HepG2 (cell line): Measurements from ENCODE around the gene ARFGEF3. TPM values are rescaled to one million over a fixed set of nuclear protein-coding genes. Genes with fewer than 3 reads are reported as not detected.

Experiments used
- ARNT ChIP-seq: fragments of 450-650 bp; IDR thresholded peaks from 2 replicates; pipeline ENCODE4 v1.6.1; 2017
- ATF7-NPFF ChIP-seq: sonication (generic); formaldehyde crosslinking; IDR thresholded peaks from 2 replicates; pipeline ENCODE4 v1.8.1; 2023; ENCODE audit warnings: mild to moderate bottlenecking, low read depth, missing genetic modification reagents, moderate library complexity
- ISX ChIP-seq: sonication (generic); formaldehyde crosslinking; conservative IDR thresholded peaks from 2 replicates; pipeline ENCODE4 v1.5.0; 2020; ENCODE audit warnings: missing genetic modification reagents
- MIXL1 ChIP-seq: IDR thresholded peaks from 2 replicates; pipeline ENCODE4 v1.6.1; 2016
- MYNN ChIP-seq: sonication (generic); formaldehyde crosslinking; IDR thresholded peaks from 2 replicates; pipeline ENCODE4 v1.4.0; 2020; ENCODE audit warnings: mild to moderate bottlenecking, low read depth, missing genetic modification reagents
- NCOA2 ChIP-seq: sonication (generic); formaldehyde crosslinking; IDR thresholded peaks from 2 replicates; pipeline ENCODE4 v1.8.0; 2022; ENCODE audit warnings: inconsistent platforms
- NFIC ChIP-seq: IDR thresholded peaks from 2 replicates; pipeline ENCODE4 v1.6.1; 2012; ENCODE audit warnings: mild to moderate bottlenecking, low read length, inconsistent platforms
- POGZ ChIP-seq: sonication (generic); formaldehyde crosslinking; IDR thresholded peaks from 2 replicates; pipeline ENCODE4 v1.4.0; 2020; ENCODE audit warnings: mild to moderate bottlenecking, missing genetic modification reagents
- SOX5 ChIP-seq: IDR thresholded peaks from 2 replicates; pipeline ENCODE4 v1.6.1; 2016; ENCODE audit warnings: borderline replicate concordance
- STAT5B ChIP-seq: sonication (generic); formaldehyde crosslinking; IDR thresholded peaks from 2 replicates; pipeline ENCODE4 v1.4.0; 2020; ENCODE audit warnings: missing genetic modification reagents
- ZNF225 ChIP-seq: sonication (generic); formaldehyde crosslinking; IDR thresholded peaks from 2 replicates; pipeline ENCODE4 v1.4.0; 2020; ENCODE audit warnings: mild to moderate bottlenecking, missing genetic modification reagents
- ZNF383 ChIP-seq: sonication (generic); formaldehyde crosslinking; IDR thresholded peaks from 2 replicates; pipeline ENCODE4 v1.4.0; 2020; ENCODE audit warnings: missing genetic modification reagents, mild to moderate bottlenecking, borderline replicate concordance
- polyA plus RNA-seq, 8 experiments: library from polyadenylated mRNA; depleted of rRNA in 3 of 8; stranded (reverse) in 7 of 8; unstranded in 1 of 8; fragments of >200 nt; fragmentation: Illumina TruSeq in 4 of 8; extraction: Trizol in 4 of 8; gene quantifications; 2 replicates each; pipeline versions ENCODE4 v1.2.1 to v1.2.3, GENCODE V29; 2011 to 2016; ENCODE audit warnings: low read depth in 4 of 8, missing spikeins in 1 of 8, mixed read lengths in 1 of 8; ENCODE audit not compliant: insufficient read depth in 1 of 8
- total RNA-seq, 5 experiments: library from RNA; depleted of rRNA; stranded (reverse); fragments of >200 nt; fragmentation: Illumina TruSeq; extraction: Trizol; gene quantifications; 2 replicates each; pipeline ENCODE4 v1.2.3, GENCODE V29; 2016; ENCODE audit warnings: low read depth in 1 of 5
- TF ChIP-seq, protein P1 (sequence below): sonication (generic); formaldehyde crosslinking; IDR thresholded peaks from 2 replicates; pipeline ENCODE4 v1.4.0; 2020; ENCODE audit warnings: mild to moderate bottlenecking, missing genetic modification reagents
- TF ChIP-seq, protein P2 (sequence below), 2 experiments: sonication (generic) in 1 of 2; formaldehyde crosslinking in 1 of 2; IDR thresholded peaks; 2 replicates each; pipeline versions ENCODE4 v1.4.0 to v1.6.1; 2016 to 2020; ENCODE audit warnings: borderline replicate concordance in 1 of 2, low read depth in 1 of 2, mild to moderate bottlenecking in 1 of 2, missing genetic modification reagents in 1 of 2
- TF ChIP-seq, protein P3 (sequence below): sonication (generic); formaldehyde crosslinking; IDR thresholded peaks from 2 replicates; pipeline ENCODE4 v1.4.0; 2020; ENCODE audit warnings: missing genetic modification reagents, mild to moderate bottlenecking, borderline replicate concordance
- TF ChIP-seq, protein P4 (sequence below): sonication (generic); formaldehyde crosslinking; IDR thresholded peaks from 2 replicates; pipeline ENCODE4 v1.8.1; 2022; ENCODE audit warnings: low read depth, mild to moderate bottlenecking, missing genetic modification reagents
- TF ChIP-seq, protein P5 (sequence below): IDR thresholded peaks from 2 replicates; pipeline ENCODE4 v1.6.1; 2016

The ARFGEF3 gene
- total and polyA plus RNA-seq, 2 of the 13 experiments (the other 11 are each of a cell fraction or from before 2014, with no cell fraction given) = 0.60 to 2.6 TPM

DNA sequence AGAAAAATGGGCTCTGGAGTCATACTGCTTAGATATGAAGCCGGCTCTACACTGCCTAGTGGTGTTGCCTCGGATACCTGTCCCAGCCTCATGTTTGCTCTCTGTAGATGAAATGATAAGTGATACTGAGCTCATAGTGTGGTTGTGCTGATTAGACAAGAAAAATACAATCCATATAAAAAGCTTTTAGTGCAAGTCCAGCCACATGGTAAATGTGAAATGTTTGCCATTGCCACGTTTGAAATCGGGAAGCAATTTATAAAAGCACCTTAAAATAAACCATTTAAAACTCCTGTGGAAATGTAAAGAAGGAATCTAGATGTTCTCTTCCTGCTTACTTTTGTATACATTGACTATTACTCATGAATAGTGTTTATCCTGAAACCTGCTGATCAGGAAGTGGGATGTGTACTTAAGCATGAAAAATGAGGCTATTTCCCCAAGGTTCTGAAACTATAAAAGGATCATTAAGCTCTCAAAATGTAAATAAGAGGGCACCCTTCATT is 69.7 kb downstream of the ARFGEF3 start (continued):
- peak; percentile 57; the same call in 1 of the 2 replicates for TF ChIP-seq SOX5 (CRISPR knock-in tag)
- TF ChIP-seq, protein P1, sequence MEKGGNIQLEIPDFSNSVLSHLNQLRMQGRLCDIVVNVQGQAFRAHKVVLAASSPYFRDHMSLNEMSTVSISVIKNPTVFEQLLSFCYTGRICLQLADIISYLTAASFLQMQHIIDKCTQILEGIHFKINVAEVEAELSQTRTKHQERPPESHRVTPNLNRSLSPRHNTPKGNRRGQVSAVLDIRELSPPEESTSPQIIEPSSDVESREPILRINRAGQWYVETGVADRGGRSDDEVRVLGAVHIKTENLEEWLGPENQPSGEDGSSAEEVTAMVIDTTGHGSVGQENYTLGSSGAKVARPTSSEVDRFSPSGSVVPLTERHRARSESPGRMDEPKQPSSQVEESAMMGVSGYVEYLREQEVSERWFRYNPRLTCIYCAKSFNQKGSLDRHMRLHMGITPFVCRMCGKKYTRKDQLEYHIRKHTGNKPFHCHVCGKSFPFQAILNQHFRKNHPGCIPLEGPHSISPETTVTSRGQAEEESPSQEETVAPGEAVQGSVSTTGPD (CRISPR knock-in tag) = no peak
- no peak; the same call in 1 of the 2 replicates for TF ChIP-seq POGZ (CRISPR knock-in tag)
- TF ChIP-seq ZNF225 (CRISPR knock-in tag) = no peak
- no peak for TF ChIP-seq ARNT
- TF ChIP-seq, protein P2, sequence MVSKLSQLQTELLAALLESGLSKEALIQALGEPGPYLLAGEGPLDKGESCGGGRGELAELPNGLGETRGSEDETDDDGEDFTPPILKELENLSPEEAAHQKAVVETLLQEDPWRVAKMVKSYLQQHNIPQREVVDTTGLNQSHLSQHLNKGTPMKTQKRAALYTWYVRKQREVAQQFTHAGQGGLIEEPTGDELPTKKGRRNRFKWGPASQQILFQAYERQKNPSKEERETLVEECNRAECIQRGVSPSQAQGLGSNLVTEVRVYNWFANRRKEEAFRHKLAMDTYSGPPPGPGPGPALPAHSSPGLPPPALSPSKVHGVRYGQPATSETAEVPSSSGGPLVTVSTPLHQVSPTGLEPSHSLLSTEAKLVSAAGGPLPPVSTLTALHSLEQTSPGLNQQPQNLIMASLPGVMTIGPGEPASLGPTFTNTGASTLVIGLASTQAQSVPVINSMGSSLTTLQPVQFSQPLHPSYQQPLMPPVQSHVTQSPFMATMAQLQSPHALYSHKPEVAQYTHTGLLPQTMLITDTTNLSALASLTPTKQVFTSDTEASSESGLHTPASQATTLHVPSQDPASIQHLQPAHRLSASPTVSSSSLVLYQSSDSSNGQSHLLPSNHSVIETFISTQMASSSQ (IDR thresholded peaks at IDR 0.05; ENCODE audit: low read depth) = peak; percentile 9; the same call in 1 of the 2 replicates
- TF ChIP-seq, protein P2 (CRISPR knock-in tag; IDR thresholded peaks at IDR 0.05; ENCODE audit: borderline replicate concordance) = no peak
- TF ChIP-seq, protein P3, sequence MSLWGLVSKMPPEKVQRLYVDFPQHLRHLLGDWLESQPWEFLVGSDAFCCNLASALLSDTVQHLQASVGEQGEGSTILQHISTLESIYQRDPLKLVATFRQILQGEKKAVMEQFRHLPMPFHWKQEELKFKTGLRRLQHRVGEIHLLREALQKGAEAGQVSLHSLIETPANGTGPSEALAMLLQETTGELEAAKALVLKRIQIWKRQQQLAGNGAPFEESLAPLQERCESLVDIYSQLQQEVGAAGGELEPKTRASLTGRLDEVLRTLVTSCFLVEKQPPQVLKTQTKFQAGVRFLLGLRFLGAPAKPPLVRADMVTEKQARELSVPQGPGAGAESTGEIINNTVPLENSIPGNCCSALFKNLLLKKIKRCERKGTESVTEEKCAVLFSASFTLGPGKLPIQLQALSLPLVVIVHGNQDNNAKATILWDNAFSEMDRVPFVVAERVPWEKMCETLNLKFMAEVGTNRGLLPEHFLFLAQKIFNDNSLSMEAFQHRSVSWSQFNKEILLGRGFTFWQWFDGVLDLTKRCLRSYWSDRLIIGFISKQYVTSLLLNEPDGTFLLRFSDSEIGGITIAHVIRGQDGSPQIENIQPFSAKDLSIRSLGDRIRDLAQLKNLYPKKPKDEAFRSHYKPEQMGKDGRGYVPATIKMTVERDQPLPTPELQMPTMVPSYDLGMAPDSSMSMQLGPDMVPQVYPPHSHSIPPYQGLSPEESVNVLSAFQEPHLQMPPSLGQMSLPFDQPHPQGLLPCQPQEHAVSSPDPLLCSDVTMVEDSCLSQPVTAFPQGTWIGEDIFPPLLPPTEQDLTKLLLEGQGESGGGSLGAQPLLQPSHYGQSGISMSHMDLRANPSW (CRISPR knock-in tag) = 0 out of 2 replicates have a peak, but pooled peaks have one; percentile 76
- TF ChIP-seq ISX = no peak
- TF ChIP-seq NFIC = peak; percentile 93; the same call in 1 of the 2 replicates
- no peak for TF ChIP-seq STAT5B (CRISPR knock-in tag)
- TF ChIP-seq, protein P4, sequence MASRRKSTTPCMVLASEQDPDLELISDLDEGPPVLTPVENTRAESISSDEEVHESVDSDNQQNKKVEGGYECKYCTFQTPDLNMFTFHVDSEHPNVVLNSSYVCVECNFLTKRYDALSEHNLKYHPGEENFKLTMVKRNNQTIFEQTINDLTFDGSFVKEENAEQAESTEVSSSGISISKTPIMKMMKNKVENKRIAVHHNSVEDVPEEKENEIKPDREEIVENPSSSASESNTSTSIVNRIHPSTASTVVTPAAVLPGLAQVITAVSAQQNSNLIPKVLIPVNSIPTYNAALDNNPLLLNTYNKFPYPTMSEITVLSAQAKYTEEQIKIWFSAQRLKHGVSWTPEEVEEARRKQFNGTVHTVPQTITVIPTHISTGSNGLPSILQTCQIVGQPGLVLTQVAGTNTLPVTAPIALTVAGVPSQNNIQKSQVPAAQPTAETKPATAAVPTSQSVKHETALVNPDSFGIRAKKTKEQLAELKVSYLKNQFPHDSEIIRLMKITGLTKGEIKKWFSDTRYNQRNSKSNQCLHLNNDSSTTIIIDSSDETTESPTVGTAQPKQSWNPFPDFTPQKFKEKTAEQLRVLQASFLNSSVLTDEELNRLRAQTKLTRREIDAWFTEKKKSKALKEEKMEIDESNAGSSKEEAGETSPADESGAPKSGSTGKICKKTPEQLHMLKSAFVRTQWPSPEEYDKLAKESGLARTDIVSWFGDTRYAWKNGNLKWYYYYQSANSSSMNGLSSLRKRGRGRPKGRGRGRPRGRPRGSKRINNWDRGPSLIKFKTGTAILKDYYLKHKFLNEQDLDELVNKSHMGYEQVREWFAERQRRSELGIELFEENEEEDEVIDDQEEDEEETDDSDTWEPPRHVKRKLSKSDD (CRISPR knock-in tag) = no peak
- TF ChIP-seq MIXL1 = peak; percentile 79; the same call in 1 of the 2 replicates
- TF ChIP-seq ZNF383 (CRISPR knock-in tag) = no peak
- TF ChIP-seq NCOA2 (CRISPR knock-in tag) = peak; percentile 76
- TF ChIP-seq MYNN = no peak
- no peak for TF ChIP-seq ATF7-NPFF (CRISPR knock-in tag)
- TF ChIP-seq, protein P5, sequence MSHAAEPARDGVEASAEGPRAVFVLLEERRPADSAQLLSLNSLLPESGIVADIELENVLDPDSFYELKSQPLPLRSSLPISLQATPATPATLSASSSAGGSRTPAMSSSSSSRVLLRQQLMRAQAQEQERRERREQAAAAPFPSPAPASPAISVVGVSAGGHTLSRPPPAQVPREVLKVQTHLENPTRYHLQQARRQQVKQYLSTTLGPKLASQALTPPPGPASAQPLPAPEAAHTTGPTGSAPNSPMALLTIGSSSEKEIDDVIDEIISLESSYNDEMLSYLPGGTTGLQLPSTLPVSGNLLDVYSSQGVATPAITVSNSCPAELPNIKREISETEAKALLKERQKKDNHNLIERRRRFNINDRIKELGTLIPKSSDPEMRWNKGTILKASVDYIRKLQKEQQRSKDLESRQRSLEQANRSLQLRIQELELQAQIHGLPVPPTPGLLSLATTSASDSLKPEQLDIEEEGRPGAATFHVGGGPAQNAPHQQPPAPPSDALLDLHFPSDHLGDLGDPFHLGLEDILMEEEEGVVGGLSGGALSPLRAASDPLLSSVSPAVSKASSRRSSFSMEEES (CRISPR knock-in tag) = peak; percentile 95
